ENCODE results near the gene TMEM255B. TPM values are rescaled to one million over a fixed set of nuclear protein-coding genes. Genes with fewer than 3 reads are reported as not detected.
"Not testable (repeated sequence)": the region's sequence is repeated elsewhere in the genome, so short reads cannot be mapped to it uniquely, and the experiment has no call there.

The TMEM255B gene
- total RNA-seq, 1 donor from 2014 or later = 2.2 TPM

DNA sequence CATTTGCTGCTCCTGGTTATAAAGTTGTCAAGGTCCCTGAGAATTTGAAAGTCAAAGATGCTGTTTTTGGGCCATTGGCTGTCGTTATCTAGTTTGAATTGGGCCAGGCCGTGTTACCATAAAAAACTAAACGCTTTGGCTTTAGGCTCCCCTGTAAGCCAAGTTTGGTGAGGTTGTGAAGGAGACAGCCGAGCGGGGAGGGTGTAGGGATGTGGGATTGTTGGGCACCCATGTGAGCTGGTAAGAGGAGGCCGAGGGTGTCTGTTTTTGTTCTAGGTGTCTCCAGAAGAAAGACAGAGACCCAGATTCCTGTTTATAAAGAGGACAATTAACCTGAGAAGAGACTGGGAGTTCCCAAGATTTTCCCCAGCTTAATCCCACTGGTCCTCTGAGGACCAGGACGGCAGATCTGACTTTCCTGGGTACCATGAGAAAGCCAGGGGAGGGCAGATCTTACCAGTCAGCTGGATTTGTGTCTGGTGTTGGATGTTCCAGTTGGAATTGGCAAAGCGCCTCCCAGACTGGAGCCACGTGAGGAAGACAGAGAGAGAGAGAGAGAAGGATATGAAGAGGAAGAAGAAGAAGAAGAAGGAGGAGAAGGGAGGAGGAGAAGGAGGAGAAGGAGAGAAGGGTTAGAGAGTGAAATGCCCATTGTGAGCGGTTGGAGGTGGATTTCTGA lies 25.1 kb downstream of the TMEM255B start:
- intact Hi-C loops (cut with micrococcal nuclease) = no loop called here
- Mint-ChIP-seq H3K4me3 (ENCODE audit: low read depth) (no peak overlapping the region), H3K27me3 (ENCODE audit: low read depth) (peaks cover 12% of the 10 kb centered on the region), H3K9me3 (no peaks in the 10 kb centered on the region), H3K27ac (no peak overlapping the region), H3K36me3 (ENCODE audit: low read depth) (no peaks in the 10 kb centered on the region), H3K4me1 (ENCODE audit: low read depth) (no peaks in the 10 kb centered on the region)
- DNase-seq (ENCODE audit: low spot score) = no peak

DNA sequence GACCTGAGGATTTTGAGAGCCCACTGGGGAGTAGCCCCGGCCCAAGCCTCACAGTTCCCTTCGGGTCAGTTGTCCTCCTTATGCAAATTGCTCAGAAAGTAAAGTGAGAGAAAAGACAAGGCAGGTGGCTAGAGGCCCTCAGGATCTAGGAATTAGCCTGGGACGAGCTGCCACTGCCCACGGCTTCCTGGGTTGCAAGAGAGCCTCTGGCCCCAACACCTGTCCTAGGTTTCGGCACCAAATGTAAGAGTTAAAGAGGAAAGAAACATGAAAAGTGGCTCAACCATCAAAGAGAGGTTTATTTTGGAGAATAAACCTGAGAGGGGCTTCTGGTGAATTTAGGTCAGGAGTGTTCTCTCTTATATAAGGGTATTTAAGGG lies 25.6 kb downstream of the TMEM255B start:
- Mint-ChIP-seq H3K36me3 (ENCODE audit: low read depth) (no peaks in the 10 kb centered on the region), H3K27me3 (ENCODE audit: low read depth) (peaks cover 11% of the 10 kb centered on the region), H3K4me3 (ENCODE audit: low read depth) (no peak overlapping the region), H3K27ac (no peak overlapping the region), H3K9me3 (no peaks in the 10 kb centered on the region), H3K4me1 (ENCODE audit: low read depth) (no peaks in the 10 kb centered on the region)
- no peak for DNase-seq (ENCODE audit: low spot score)
- intact Hi-C loops (cut with micrococcal nuclease) = no loop called here

DNA sequence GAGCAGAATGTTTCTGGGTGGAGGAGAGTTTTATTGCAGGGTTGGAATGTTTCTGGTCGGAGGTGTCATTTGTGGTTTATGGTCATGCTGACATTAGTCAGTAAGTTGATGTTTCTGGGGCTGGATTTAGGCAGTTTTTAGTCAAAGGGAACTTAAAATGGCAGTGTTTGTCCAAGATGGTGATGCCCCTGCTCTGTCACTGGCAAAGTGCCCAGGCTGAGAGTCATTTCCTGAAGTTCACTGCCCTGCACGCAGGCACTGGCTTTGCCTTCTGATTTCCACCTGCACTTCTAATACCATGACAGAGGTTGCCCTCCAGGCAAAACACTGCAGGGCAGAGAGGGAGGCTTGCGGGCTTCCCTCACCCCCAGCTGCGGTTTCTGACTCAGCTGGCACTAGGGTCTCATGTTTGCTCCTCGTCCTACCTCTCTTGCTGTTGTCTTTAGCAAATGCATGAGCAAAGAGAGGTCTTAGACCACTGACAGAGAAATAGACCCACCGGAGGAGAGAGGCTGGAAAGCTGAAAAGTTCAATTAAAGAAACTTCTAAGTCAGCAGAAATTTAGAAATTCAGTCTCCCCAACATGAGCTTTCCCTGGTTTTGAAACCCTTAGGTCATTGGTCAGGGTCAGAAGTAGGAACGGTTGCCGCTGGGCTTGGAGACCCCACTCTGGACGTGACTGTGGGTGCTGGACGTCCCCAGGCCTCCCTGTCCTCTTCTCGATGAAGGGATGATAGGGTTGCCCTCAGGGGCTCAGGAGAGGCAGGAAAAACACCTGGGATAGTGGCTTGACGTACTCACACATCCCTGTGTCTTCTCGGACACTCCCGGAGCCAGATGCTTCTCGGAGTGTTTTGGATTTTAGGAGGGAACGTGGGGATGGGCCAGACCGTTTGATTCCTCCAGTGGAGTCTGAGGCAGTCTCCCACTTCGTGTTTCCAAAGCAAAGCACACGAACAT lies 26.3 kb downstream of the TMEM255B start:
- no peaks in the 10 kb centered on the region for H3K9me3 Mint-ChIP-seq
- no peaks in the 10 kb centered on the region for H3K4me1 Mint-ChIP-seq (ENCODE audit: low read depth)
- no peak overlapping the region for H3K27ac Mint-ChIP-seq
- intact Hi-C loops (cut with micrococcal nuclease) = no loop called here
- peaks cover 9% of the 10 kb centered on the region for H3K27me3 Mint-ChIP-seq (ENCODE audit: low read depth)
- no peak for DNase-seq (ENCODE audit: low spot score)
- H3K36me3 Mint-ChIP-seq (ENCODE audit: low read depth) = no peaks in the 10 kb centered on the region
- no peak overlapping the region for H3K4me3 Mint-ChIP-seq (ENCODE audit: low read depth)

DNA sequence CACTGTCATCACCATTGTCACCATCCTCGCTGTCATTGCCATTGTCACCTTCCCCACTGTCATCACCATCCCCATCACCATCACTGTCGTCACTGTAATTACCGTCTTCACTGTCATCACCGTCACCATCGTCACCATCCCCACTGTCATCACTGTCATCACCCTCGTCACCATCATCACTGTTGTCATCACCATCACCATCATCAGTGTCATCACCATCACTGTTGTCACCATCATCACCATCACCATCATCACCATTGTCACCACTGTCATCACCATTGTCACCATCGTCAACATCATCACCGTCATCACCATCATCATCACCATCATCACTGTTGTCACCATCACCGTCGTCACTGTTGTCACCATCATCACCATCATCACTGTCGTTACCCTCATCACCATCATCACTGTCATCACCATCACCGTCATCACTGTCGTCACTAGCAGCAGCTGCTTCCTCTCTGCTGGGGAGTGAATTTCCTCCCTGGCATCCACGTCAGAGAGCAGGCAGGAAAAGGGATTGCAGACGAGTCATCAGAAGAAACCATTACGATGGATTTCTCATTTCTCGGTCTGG lies 27.3 kb downstream of the TMEM255B start:
- intact Hi-C loops (cut with micrococcal nuclease) = no loop called here
- Mint-ChIP-seq H3K4me3 (ENCODE audit: low read depth) (no peak overlapping the region), H3K27me3 (ENCODE audit: low read depth) (peaks cover 6% of the 10 kb centered on the region), H3K9me3 (no peaks in the 10 kb centered on the region), H3K36me3 (ENCODE audit: low read depth) (no peaks in the 10 kb centered on the region), H3K4me1 (ENCODE audit: low read depth) (no peaks in the 10 kb centered on the region), H3K27ac (no peak overlapping the region)
- no peak for DNase-seq (ENCODE audit: low spot score)

DNA sequence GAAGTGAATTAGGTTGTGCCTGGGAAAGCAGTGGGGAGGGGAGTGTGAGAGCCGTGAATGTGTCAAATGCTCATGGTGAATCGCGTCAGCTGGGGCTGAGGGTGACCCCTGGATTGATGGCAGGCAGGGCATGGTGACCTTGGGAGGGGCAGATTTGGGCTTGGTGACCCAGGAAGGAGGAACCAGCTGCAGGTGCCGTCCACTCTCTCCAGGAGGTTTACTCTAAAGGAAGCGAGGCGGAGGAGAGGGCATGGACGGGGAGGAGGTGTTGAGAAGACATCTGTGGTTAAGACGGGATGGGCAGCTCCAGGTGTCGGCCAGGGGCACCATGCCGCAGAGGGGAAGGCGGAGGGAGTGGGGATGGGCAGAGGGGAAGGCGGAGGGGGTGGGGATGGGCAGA lies 28.7 kb downstream of the TMEM255B start:
- H3K36me3 Mint-ChIP-seq (ENCODE audit: low read depth) = no peaks in the 10 kb centered on the region
- H3K4me3 Mint-ChIP-seq (ENCODE audit: low read depth) = no peak overlapping the region
- intact Hi-C loops (cut with micrococcal nuclease) = no loop called here
- H3K4me1 Mint-ChIP-seq (ENCODE audit: low read depth) = no peaks in the 10 kb centered on the region
- no peak for DNase-seq (ENCODE audit: low spot score)
- no peak overlapping the region for H3K27ac Mint-ChIP-seq
- H3K9me3 Mint-ChIP-seq = no peaks in the 10 kb centered on the region
- peaks cover 6% of the 10 kb centered on the region for H3K27me3 Mint-ChIP-seq (ENCODE audit: low read depth)

DNA sequence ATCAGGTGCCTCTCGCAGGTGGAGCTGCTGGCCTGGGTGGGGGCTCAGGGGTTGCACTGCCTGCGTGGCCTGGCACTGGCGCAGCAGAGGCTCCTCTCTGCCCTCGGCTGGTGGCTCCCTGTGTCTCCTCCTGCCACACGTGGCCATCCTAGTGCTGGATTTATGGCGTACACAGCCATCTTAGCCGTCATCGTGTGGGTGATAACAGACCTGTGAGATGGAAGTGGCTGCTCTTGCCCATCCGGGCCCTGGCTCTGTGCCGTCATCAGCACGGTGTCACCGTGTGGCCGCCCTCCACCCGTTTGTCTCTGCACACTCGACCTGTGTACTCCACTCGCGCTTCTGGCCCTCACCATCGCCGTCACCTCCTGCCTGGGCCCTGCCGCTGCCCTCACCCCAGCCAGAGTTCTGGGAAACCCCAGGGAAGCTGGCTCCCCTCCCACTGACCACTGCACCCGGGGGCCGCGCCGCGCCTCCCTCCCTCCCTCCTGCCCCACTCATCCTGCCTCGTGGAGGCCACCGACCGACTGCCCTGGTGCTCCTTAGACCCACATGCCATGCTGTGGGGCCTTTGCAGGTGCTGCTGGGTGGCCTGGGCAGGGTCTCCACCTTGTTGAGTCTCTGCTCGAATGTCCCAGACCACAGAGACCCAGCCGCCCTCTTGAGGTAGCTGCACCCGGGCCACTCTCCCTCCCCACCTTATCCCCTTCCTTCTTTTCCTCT lies 29.5 kb downstream of the TMEM255B start:
- Mint-ChIP-seq H3K36me3 (ENCODE audit: low read depth) (no peaks in the 10 kb centered on the region), H3K27ac (no peak overlapping the region), H3K4me3 (ENCODE audit: low read depth) (no peak overlapping the region), H3K4me1 (ENCODE audit: low read depth) (no peaks in the 10 kb centered on the region), H3K9me3 (no peaks in the 10 kb centered on the region), H3K27me3 (ENCODE audit: low read depth) (peaks cover 2% of the 10 kb centered on the region)
- DNase-seq (ENCODE audit: low spot score) = no peak
- intact Hi-C loops (cut with micrococcal nuclease) = no loop called here

DNA sequence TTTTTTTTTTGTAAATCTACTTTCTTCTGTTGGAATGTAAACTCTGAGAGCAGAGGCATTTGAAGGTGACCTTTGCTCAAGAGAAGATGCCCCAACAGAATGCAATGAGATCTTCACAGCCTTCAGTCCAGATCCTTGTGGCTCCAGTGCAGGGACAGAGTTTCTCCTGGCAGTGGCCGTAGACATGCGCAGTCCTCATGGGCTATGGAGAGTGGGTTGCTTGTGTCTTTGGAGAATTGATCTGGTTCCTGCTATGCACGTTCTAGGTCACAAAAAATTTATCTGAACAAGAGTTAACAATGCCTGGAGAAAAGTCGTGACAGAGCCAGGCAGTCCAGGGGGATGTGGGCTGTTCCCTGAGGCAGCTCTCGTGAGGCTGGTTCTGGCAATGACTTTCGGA lies 30.1 kb downstream of the TMEM255B start:
- H3K27ac Mint-ChIP-seq = no peak overlapping the region
- no peaks in the 10 kb centered on the region for H3K9me3 Mint-ChIP-seq

DNA sequence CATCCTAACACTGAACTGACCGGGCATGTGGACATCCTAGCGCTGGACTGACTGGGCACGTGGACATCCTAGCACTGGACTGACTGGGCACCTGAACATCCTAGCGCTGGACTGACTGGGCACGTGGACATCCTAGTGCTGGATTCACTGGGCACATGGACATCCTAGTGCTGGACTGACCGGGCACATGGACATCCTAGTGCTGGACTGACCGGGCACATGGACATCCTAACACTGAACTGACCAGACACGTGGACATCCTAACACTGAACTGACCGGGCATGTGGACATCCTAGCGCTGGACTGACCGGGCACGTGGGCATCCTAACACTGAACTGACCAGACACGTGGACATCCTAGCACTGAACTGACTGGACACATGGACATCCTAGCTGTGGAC lies 30.9 kb downstream of the TMEM255B start:
- intact Hi-C loops (cut with micrococcal nuclease); H3K27me3 Mint-ChIP-seq (ENCODE audit: low read depth); DNase-seq (ENCODE audit: low spot score); H3K4me1 Mint-ChIP-seq (ENCODE audit: low read depth); H3K27ac Mint-ChIP-seq; H3K36me3 Mint-ChIP-seq (ENCODE audit: low read depth); H3K9me3 Mint-ChIP-seq; H3K4me3 Mint-ChIP-seq (ENCODE audit: low read depth): not testable (repeated sequence)

More for the DNA sequence above, 30.1 kb downstream of the TMEM255B start:
- DNase-seq (ENCODE audit: low spot score) = no peak
- Mint-ChIP-seq H3K36me3 (ENCODE audit: low read depth) (no peaks in the 10 kb centered on the region), H3K4me3 (ENCODE audit: low read depth) (no peak overlapping the region), H3K4me1 (ENCODE audit: low read depth) (no peaks in the 10 kb centered on the region), H3K27me3 (ENCODE audit: low read depth) (no peaks in the 10 kb centered on the region)
- intact Hi-C loops (cut with micrococcal nuclease) = no loop called here

DNA sequence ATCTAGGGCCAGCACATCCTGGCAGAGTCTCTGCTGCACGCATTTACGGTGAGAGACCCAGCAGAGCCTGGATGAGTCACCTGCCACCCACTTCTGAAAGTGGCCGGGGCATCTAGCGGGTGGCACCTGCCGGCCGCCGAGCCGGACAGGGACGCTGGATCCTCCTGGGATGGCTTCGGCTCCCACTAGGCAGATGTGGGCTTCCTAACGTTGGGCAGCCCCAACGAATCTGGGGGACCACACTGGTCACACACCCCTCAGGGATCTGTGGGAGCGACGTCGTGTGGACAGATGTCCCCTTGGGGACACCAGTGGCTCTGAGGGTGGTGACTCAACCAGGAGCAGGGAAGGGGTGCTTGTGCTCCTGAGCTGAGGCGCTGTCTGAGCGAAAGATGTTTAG lies 32.2 kb downstream of the TMEM255B start:
- no peak for DNase-seq (ENCODE audit: low spot score)
- intact Hi-C loops (cut with micrococcal nuclease) = no loop called here

DNA sequence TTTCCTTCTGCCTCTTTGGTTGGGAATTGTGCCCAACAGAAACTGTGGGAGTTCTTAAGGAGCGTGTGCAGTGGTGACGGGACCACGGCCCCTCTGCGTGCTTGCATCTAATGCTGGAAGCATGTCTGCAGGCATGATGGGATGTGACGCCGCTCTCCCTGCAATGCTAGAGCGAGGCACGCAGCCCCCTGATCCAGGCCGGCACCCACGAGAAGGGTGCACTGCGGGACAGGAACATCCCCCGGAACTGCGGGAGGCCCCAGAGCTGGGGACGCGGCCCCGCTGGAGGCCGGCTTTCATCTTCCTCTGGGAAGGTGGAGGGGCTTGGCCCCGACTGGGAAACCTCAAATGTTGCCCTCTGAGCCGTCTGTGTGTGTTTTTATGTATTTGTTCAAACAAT lies 32.7 kb downstream of the TMEM255B start:
- Mint-ChIP-seq H3K27me3 (ENCODE audit: low read depth) (no peaks in the 10 kb centered on the region), H3K4me1 (ENCODE audit: low read depth) (no peaks in the 10 kb centered on the region), H3K4me3 (ENCODE audit: low read depth) (no peak overlapping the region), H3K9me3 (no peaks in the 10 kb centered on the region), H3K27ac (no peak overlapping the region), H3K36me3 (ENCODE audit: low read depth) (no peaks in the 10 kb centered on the region)
- no peak for DNase-seq (ENCODE audit: low spot score)
- intact Hi-C loops (cut with micrococcal nuclease) = no loop called here

More for the DNA sequence above, 32.2 kb downstream of the TMEM255B start:
- H3K4me1 Mint-ChIP-seq (ENCODE audit: low read depth) = no peaks in the 10 kb centered on the region
- H3K9me3 Mint-ChIP-seq = no peaks in the 10 kb centered on the region
- H3K27me3 Mint-ChIP-seq (ENCODE audit: low read depth) = no peaks in the 10 kb centered on the region
- no peak overlapping the region for H3K27ac Mint-ChIP-seq
- no peaks in the 10 kb centered on the region for H3K36me3 Mint-ChIP-seq (ENCODE audit: low read depth)
- no peak overlapping the region for H3K4me3 Mint-ChIP-seq (ENCODE audit: low read depth)

DNA sequence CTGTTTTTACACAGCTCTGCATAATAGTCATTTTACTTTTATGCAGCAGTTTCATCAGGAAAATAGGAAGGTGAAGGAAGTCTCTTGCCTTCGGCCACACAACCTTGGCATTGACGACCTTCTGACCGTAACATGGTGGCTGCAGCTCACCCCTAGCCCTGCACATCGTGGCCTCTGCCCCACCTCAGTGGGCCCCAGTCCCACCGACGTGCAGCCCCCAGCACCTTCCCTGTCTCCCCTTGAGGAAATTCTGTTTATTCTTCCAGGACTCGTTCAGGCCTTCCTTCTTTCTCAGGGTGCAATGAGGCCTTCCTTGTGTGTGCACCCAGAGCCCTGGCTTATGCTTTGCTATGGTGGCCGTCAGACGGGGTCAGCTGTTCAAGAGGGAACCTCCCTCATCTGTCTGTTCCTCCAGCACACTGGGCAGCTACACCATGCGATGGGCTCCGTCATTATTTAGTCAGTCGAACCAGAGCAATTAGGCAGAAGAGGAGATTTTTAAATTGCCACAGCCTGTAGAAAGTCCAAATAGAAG lies 33.3 kb downstream of the TMEM255B start:
- no peaks in the 10 kb centered on the region for H3K36me3 Mint-ChIP-seq (ENCODE audit: low read depth)
- H3K4me1 Mint-ChIP-seq (ENCODE audit: low read depth) = no peaks in the 10 kb centered on the region
- intact Hi-C loops (cut with micrococcal nuclease) = no loop called here
- H3K9me3 Mint-ChIP-seq = no peaks in the 10 kb centered on the region
- no peak overlapping the region for H3K4me3 Mint-ChIP-seq (ENCODE audit: low read depth)
- no peaks in the 10 kb centered on the region for H3K27me3 Mint-ChIP-seq (ENCODE audit: low read depth)
- H3K27ac Mint-ChIP-seq = no peak overlapping the region
- DNase-seq (ENCODE audit: low spot score) = no peak

DNA sequence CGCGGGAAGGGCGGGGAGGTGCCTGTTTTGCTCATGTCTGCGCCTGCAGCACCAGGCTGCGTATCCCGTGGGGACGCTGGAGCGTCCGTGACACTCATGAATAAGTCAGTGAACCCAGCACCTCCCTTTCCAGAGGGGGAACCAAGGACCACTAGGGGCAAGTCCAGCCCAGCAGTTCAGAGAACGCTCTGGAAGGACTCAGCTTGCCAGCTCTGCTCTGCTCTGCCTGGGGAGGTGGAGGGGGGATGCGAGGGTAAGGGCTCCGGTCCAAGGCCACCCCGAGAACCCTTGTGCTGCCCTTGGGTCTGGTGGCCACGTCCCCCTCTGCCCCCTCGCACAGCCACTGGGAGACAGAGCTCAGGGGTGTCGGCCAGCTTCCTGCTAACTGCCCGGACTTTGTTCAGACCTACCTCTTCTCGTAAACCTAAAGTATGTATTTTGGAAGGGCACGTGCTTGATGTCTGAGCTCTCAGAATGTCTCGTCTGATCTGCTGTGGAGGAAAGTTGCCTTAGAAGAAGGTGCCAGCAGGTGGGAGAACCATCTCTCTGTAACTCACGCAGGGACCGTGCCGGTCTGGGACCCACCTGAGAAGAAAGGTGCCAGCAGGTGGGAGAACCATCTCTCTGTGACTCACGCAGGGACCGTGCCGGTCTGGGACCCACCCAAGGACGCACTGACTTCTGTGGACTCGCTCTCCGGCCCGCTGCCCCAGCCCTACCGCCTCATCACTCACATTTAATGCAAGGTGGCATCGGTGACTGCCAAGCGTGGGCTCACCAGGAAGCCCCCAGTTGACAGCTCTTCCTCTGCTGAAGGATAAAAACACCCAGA lies 34.1 kb downstream of the TMEM255B start:
- intact Hi-C loops (cut with micrococcal nuclease) = no loop called here
- H3K4me3 Mint-ChIP-seq (ENCODE audit: low read depth) = no peak overlapping the region
- H3K9me3 Mint-ChIP-seq = no peaks in the 10 kb centered on the region
- DNase-seq (ENCODE audit: low spot score) = no peak
- H3K4me1 Mint-ChIP-seq (ENCODE audit: low read depth) = no peaks in the 10 kb centered on the region
- H3K36me3 Mint-ChIP-seq (ENCODE audit: low read depth) = no peaks in the 10 kb centered on the region
- H3K27ac Mint-ChIP-seq = no peak overlapping the region
- no peaks in the 10 kb centered on the region for H3K27me3 Mint-ChIP-seq (ENCODE audit: low read depth)
